MM.1S (cell line): ENCODE data around the gene SDK1.

Experiments
- DNase-seq: peaks from one replicate; pipeline ENCODE4 v3.0.0-alpha.2; 2015
- H2AFZ ChIP-seq: fragments of 300-600 bp; sonication (generic); 2 replicates; pipeline ENCODE4 v1.6.0; 2016; ENCODE audit warnings: antibody characterized with exemption, low read length
- H3F3A ChIP-seq: fragments of 300-600 bp; sonication (generic); 2 replicates; pipeline ENCODE4 v1.6.1; 2016; ENCODE audit warnings: mild to moderate bottlenecking, antibody characterized with exemption, low read length, moderate library complexity, mixed read lengths; ENCODE audit not compliant: insufficient read depth
- H3K27ac ChIP-seq: fragments of 300-600 bp; sonication (generic); 2 replicates; pipeline ENCODE4 v1.5.1; 2016; ENCODE audit warnings: mild to moderate bottlenecking, low read length
- H3K27me3 ChIP-seq: fragments of 300-600 bp; sonication (generic); replicated peaks from 2 replicates; pipeline ENCODE4 v1.6.0; 2016; ENCODE audit warnings: low read length; ENCODE audit not compliant: insufficient read depth
- H3K36me3 ChIP-seq: fragments of 300-600 bp; sonication (generic); replicated peaks from 2 replicates; pipeline ENCODE4 v1.6.1; 2016; ENCODE audit warnings: mild to moderate bottlenecking, low read length, mixed read lengths; ENCODE audit not compliant: insufficient read depth
- H3K4me1 ChIP-seq: fragments of 300-600 bp; sonication (generic); 2 replicates; pipeline ENCODE4 v1.6.1; 2016; ENCODE audit warnings: low read length, mixed read lengths
- H3K4me2 ChIP-seq: fragments of 300-600 bp; sonication (generic); 2 replicates; pipeline ENCODE4 v1.6.0; 2016; ENCODE audit warnings: low read depth, low read length
- H3K4me3 ChIP-seq: fragments of 300-600 bp; sonication (generic); 2 replicates; pipeline ENCODE4 v1.5.1; 2016; ENCODE audit warnings: low read length, mixed read lengths
- H3K79me2 ChIP-seq: fragments of 300-600 bp; sonication (generic); 2 replicates; pipeline ENCODE4 v1.6.1; 2016; ENCODE audit warnings: mixed run types, low read length, mixed read lengths
- H3K9ac ChIP-seq: fragments of 300-600 bp; sonication (generic); 2 replicates; pipeline ENCODE4 v1.6.1; 2016; ENCODE audit warnings: low read length, mixed read lengths
- H3K9me2 ChIP-seq: fragments of 300-600 bp; sonication (generic); replicated peaks from 2 replicates; pipeline ENCODE4 v1.6.1; 2016; ENCODE audit warnings: mild to moderate bottlenecking, low read length, mixed read lengths; ENCODE audit not compliant: insufficient read depth
- H3K9me3 ChIP-seq: fragments of 300-600 bp; sonication (generic); replicated peaks from 2 replicates; pipeline ENCODE4 v1.6.1; 2016; ENCODE audit warnings: mild to moderate bottlenecking, low read length, mixed read lengths; ENCODE audit not compliant: insufficient read depth
- H4K20me1 ChIP-seq: fragments of 300-600 bp; sonication (generic); 2 replicates; pipeline ENCODE4 v1.6.1; 2016; ENCODE audit warnings: mild to moderate bottlenecking, low read length, moderate library complexity, mixed read lengths; ENCODE audit not compliant: insufficient read depth
- CTCF ChIP-seq: fragments of 300-600 bp; sonication (generic); IDR thresholded peaks from 2 replicates; pipeline ENCODE4 v1.5.1; 2016; ENCODE audit warnings: antibody characterized with exemption, low read length, mixed read lengths
- EZH2 ChIP-seq: fragments of 300-600 bp; sonication (generic); optimal IDR thresholded peaks from 2 replicates; pipeline ENCODE3; 2017; ENCODE audit warnings: low read depth, mild to moderate bottlenecking, antibody characterized with exemption, low read length, mixed read lengths
- EZH2phosphoT487 ChIP-seq: fragments of 300-600 bp; sonication (generic); IDR thresholded peaks from 2 replicates; pipeline ENCODE4 v1.6.1; 2018; ENCODE audit warnings: antibody characterized with exemption, low read length

SDK1 gene

GRCh38 chr7:4074994-4075393, 773.9 kb downstream of the SDK1 start:
- Histone ChIP-seq H4K20me1 (no peaks in the 10 kb centered on the region), H3K9me3 (no peaks in the 10 kb centered on the region), H3F3A (no peaks in the 10 kb centered on the region), H3K9ac (no peak overlapping the region), H2AFZ (no peak overlapping the region), H3K27me3 (no peaks in the 10 kb centered on the region), H3K4me2 (no peak overlapping the region), H3K9me2 (no peaks in the 10 kb centered on the region), H3K4me1 (no peaks in the 10 kb centered on the region), H3K36me3 (no peaks in the 10 kb centered on the region), H3K4me3 (no peak overlapping the region), H3K79me2 (no peaks in the 10 kb centered on the region), H3K27ac (no peak overlapping the region)
- TF ChIP-seq EZH2phosphoT487: no peak
- no peak for TF ChIP-seq CTCF
- TF ChIP-seq EZH2: no peak
- no peak for DNase-seq

- TF ChIP-seq EZH2: no peak
- no peak for TF ChIP-seq CTCF
- TF ChIP-seq EZH2phosphoT487: no peak
- Histone ChIP-seq H3F3A (no peaks in the 10 kb centered on the region), H3K4me3 (no peak overlapping the region), H3K4me2 (no peak overlapping the region), H2AFZ (no peak overlapping the region), H4K20me1 (no peaks in the 10 kb centered on the region), H3K27me3 (no peaks in the 10 kb centered on the region), H3K9me2 (no peaks in the 10 kb centered on the region), H3K36me3 (no peaks in the 10 kb centered on the region), H3K79me2 (no peaks in the 10 kb centered on the region), H3K9ac (no peak overlapping the region), H3K27ac (no peak overlapping the region), H3K4me1 (no peaks in the 10 kb centered on the region), H3K9me3 (no peaks in the 10 kb centered on the region)
- DNase-seq: no peak
These were observed 775.7 kb downstream of the SDK1 start for GRCh38 chr7:4076701-4077294.

- no peak overlapping the region for H3K27ac ChIP-seq
- DNase-seq: no peak
- H3K9ac ChIP-seq: no peak overlapping the region
- no peaks in the 10 kb centered on the region for H4K20me1 ChIP-seq
- H3K9me2 ChIP-seq: no peaks in the 10 kb centered on the region
- H3K9me3 ChIP-seq: no peaks in the 10 kb centered on the region
- H3K4me3 ChIP-seq: no peak overlapping the region
- H3K4me2 ChIP-seq: no peak overlapping the region
- H3K36me3 ChIP-seq: no peaks in the 10 kb centered on the region
- TF ChIP-seq CTCF (no peak), EZH2phosphoT487 (no peak), EZH2 (no peak)
- H2AFZ ChIP-seq: no peak overlapping the region
- H3K27me3 ChIP-seq: no peaks in the 10 kb centered on the region
- H3F3A ChIP-seq: no peaks in the 10 kb centered on the region
- H3K4me1 ChIP-seq: no peaks in the 10 kb centered on the region
- H3K79me2 ChIP-seq: no peaks in the 10 kb centered on the region
These were observed 776.9 kb downstream of the SDK1 start for GRCh38 chr7:4077980-4078379.
